HTR-8/SVneo (cell line): ENCODE results near the gene BAD.
"Not testable (repeated sequence)": the region's sequence is repeated elsewhere in the genome, so short reads cannot be mapped to it uniquely, and the experiment has no call there.

Experiments
- DNase-seq: peaks from one replicate; pipeline ENCODE4 v3.0.0; 2011; ENCODE audit warnings: low spot score, mixed read lengths; ENCODE audit not compliant: insufficient read length
- FAIRE-seq: peaks from 2 replicates; lab custom pipeline; 2011; peaks lifted over from hg19 to GRCh38; lab: Jason Lieb, UNC

Gene BAD

DNA sequence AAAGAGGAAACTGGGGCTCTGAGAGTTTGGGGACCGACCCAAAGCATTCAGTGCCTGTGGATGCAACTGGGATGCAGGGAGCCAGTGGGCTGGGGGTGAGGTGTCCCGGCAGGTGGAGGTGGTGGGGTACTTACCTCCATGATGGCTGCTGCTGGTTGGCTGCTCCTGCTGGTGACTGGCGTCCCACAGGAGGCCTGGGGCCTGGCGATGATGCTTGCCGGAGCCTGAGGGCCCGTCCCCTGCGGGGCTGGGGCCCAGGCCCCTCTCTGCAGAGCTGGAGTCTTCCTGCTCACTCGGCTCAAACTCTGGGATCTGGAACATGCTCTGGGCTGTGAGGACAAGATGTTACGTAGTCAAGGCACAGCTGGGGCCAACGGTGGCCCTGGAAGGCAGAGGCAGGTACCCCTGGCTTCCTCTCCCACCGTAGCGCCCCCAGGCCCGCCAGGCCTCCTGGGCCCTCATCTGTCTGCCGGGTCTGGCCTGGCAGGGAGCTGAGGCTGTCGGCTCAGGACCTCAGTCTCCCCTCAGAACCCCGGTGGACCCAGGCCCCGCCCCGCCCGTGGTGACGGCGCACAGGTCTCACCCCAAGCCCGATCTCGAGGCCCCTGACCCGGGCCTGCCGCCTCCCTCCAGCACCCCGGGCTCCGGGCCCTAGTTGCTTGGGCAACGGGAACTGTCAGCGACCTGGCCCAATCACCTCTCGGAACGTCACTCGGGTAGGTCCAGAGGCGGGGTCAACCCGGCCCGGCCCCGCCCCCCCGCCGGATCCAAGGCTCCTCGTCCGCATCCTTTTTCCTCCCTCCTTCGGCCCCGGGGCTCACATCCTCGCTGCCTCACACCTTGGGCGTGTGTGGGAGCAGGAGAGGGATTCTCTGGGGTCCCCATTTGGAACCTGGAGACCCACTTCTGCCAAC lies at the start of gene BAD:
TSS of gene BAD (minus strand) at position 618 of the 914 bp plus-strand sequence. CDS start at position 321, 297 bp downstream.
- DNase-seq (peak; percentile 96), FAIRE-seq (peak; percentile 77)

DNA sequence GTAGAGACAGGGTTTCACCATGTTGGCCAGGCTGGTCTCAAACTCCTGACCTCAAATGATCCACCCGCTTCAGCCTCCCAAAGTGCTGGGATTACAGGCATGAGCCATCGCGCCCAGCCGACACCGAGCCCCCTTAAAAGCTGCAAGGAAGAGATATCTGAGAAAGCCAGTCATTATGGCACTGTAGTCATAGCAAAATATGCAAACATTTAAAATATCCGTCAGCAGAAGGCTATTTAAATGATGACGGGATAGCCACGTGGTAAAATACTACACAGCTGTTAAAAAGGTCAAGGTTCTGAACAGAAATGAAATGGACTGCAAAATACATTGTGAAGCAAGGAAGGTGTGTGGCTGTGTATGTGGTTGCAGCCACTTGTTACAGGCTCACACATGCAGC lies 49.1 kb upstream of the BAD start:
- FAIRE-seq (no peak), DNase-seq (no peak)

DNA sequence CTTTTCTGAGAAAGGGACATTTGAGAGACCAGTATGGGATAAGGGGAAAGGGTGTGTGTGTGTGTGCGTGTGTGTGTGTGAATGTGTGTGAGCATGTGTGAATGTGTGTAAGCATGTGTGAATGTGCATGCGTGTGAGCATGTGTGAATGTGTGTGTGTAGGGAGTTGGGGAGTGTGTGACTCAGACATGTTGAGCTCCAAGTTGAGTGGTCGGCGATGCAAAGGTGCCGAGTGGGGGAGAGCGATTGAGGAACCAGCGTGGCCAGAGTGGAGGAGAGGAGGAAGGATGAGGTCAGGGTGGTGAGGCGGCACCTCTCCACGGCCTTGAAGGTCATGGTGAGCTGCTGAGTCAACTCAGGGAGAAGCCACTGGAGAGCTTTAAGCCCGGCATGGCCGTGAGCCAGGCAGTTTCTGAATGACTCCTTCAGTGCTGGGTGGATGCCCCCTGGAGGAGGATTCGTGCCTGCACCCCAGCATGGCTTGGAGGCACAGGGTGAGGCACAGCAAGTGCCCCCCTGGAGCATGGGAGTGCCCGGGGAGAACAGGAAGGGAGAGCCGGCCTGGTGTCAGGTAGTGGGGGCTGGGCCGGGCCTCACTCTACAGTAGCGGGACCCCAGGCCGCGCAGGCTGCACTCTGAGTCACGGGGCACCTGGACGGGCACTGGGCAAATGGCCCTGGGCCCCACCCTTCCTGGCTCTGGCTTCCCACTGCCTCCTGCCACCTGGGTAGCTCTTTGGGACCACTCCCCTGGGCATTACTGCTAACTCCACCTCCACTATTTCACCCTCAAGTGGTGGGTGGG lies 47.3 kb upstream of the BAD start:
- no peak for FAIRE-seq
- DNase-seq: peak; percentile 75

DNA sequence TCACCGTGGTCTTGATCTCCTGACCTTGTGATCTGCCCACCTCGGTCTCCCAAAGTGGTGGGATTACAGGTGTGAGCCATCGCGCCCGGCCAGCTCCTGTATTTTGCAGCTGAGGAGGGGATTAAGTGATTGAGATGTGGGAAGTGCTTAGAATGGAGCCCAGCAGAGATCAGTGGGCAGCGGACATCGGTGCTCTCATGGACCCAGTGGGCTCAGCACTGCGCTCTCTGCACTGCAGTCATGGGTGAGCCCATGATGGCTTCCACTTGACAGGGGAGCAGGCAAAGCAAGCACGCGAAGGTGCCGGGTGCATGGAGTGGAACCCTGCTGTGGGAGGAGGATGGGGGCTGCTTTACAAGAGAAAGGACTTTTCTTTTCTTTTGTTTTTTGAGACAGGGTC lies 46.4 kb upstream of the BAD start:
- no peak for FAIRE-seq
- DNase-seq: no peak

DNA sequence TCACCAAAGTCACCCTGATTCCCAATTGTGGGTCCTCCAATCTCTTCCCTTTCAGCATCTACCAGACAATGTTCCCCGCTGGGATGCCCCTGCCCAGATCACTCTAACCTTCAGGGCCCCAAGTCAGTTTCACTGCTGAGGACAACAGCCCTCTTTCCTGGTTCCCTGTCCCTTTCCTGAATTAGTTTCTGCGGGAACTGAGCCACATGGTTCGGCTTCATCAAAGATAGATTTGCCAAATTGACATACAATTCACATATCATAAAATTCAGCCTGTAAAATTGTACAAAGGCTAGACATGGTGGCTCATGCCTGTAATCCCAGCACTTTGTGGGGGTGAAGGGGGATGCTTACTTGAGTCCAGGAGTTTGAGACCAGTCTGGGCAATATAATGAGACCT lies 43.5 kb upstream of the BAD start:
- FAIRE-seq (no peak), DNase-seq (no peak)

DNA sequence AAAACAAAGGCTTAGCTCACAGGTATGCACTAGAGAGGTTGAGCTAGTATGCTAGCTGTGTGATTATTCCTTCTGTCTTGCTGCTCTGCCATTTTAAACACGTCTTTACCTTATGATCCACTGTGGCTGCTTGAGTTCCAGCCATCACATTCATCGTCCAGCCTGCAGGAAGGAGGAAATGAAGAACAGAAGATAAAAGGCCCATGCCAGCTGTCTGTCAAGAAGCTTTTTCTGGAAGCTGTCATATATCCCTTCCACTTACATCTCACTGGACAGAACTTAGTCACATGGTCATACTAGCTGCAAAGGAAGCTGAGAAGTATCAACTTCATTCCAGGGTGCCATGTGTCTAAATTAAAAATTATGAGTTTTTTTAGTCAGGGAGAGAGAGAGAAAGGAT lies 42.9 kb upstream of the BAD start:
- FAIRE-seq (no peak), DNase-seq (no peak)

DNA sequence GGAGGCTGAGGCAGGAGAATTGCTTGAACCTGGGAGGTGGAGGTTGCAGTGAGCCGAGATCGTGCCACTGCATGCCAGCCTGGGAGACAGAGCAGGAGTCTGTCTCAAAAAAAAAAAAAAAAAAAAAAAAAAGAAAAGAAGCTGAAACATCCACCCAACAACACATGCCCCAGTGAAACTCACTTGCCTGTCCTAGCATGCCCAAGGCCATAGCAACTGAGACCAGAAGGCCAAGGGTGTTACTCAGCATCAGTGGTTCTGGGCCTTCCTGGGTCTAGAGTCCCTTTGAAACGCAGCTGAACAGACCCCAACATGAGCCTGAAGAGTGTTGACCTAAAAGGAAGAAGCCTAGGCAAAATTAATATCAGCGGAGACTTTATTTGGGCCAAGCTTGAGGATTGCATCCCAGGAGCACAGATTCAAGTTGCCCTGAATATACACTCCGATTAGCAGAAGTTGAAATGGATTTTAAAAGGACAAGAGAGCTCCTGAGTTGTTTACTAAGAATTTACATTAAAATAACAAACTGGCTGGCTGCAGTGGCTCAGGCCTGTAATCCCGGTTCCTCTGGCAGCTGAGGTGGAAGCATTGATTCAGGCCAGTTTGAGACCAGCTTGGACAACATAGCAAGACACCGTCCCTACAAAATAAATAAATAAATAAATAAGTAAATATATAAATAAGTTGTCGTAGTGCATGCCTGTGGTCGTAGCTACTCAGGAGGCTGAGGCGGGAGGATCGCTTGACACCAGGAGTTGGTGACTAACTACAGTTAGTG lies 40.4 kb upstream of the BAD start:
- DNase-seq: no peak
- FAIRE-seq: no peak

DNA sequence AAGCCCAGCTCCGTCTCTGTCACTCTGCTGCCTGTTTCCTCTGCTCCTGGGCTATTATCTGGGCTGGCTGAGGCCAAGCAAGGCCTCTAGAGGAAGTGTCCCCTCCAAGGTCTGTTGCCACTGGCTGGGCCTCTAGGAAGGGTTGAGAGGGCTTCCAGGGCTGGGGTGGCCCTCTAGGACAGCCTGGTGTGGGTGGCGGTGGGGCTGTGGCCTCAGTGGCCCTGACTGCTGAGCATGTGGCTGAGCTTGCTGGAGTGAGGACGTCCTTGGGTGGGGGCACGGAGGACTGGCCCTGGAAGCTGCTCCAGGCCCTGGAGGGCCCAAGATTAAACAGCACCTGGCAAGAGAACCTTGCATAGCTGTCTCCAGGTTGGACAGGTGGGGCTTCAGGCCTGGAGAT lies 39.5 kb upstream of the BAD start:
- not testable (repeated sequence) for FAIRE-seq, DNase-seq

DNA sequence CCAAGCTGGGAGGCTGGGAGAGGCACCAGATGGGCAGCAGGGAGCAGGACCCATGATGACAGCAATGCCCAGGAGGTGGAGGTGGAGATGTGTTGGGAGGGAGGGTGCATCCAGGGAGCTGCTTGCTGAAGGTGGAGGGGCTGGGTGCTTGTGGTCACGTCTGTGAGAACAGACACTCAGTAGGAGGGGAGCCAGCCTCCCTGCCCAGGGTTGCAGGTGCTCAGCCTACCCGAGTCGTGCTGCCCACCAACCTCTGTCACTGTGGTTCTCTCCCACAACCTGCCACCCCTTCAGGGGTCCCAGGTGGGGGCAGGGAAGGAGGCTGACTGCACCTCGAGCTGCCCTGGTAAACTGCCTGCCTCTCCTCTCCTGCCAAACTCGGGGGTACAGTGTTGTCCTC lies 38.9 kb upstream of the BAD start:
- DNase-seq (no peak), FAIRE-seq (no peak)

DNA sequence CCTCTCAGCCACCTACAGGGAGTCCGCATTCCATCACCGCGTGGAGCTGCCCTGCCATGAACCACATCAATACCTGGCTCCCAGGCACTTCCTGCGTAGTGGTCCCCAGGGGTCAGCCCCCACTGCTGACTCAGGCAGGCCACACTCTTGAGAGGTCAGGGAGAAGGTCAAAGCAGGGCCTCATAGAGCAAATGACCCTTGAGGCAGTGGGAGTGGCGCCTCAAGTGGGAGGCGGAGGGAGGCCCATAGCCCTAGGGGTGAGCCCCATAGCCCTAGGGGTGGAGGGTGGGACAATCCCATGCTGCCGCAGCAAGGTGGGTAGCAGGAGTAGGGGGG lies 38.4 kb upstream of the BAD start:
- FAIRE-seq: no peak
- DNase-seq: no peak

DNA sequence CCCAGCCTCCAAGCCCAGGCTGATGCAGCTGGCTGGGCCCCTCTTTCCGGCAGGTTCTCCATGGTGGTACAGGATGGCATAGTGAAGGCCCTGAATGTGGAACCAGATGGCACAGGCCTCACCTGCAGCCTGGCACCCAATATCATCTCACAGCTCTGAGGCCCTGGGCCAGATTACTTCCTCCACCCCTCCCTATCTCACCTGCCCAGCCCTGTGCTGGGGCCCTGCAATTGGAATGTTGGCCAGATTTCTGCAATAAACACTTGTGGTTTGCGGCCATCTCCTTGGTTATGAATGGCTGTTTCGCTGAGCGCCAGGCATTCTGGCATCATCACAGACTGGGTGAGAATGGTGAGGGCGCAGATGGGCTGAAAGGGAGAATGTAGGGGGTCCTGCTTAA lies 37.1 kb upstream of the BAD start:
- FAIRE-seq: no peak

DNA sequence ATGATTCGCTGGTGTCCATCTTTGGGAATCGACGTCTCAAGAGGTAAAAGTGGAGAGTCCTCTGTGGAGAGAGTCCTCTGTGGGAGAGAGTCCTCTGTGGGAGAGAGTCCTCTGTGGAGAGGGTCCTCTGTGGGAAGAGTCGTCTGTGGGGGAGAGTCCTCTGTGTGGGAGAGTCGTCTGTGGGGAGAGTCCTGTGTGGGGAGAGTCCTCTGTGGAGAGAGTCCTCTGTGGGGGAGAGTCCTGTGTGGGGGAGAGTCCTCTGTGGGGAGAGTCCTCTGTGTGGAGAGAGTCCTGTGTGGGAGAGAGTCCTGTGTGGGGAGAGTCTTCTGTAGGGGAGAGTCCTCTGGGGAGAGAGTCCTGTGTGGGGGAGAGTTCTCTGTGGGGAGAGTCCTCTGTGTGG lies 36.6 kb upstream of the BAD start:
- DNase-seq (no peak), FAIRE-seq (no peak)

More for the DNA sequence above, 37.1 kb upstream of the BAD start:
- DNase-seq: no peak

DNA sequence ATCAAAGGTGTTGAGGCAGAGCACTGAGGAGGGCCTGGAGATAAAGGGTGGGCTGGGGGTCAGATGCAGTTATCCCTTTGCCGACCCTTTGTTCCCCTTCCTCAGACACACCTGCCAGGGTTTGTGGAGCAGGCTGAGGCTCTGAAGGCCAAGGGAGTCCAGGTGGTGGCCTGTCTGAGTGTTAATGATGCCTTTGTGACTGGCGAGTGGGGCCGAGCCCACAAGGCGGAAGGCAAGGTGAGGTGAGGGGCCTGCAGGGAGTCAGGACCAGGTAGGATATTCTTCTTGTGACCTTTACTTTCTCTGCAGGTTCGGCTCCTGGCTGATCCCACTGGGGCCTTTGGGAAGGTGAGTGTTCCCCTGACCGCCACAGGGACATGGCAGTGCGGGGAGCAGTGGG lies 36.1 kb upstream of the BAD start:
- DNase-seq (no peak), FAIRE-seq (no peak)

DNA sequence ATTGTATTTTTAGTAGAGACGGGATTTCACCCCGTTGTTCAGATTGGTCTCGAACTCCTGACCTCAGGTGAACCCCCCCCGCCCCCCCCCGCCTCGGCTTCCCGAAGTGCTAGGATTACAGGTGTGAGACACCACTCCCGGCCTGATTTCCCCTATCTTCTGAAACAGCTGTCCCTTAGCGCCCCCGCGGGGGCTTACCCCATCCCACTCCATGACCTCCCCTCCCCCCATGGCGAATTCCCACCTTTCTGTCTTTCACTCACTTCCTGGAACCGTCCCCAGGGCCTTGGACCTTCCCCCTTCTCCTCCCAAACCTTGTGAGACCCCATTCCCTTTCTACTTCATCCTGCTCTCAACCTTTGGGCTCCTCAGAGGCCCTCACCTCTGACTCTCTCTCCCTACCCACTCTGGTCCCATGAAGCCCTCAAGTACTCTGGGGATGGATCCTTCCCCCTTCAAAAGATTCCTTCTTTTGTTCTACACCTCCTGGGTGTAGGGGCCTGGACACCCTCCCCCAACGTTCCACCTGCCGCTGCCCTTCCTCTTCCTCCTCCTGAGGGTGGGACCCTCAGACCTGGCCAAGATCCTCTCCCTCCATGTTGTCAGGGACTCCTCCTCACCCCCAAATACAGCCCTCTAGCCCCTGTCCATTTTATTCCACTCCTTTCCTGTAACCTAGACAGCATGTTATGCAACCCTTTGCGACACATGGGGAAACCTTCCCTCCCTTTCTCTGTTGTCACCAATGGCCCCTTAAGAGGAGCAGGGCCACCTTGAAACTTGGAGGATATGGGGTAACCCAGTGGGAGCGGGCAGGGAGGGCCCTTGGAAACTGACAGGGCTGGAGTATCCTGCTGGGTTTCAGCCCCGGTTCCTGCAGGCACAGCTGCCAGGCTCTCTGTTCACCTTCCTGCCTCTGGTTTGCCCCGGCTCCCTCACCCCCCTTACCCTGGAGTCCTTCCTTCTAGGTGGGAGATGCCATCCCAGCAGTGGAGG lies 34.6 kb upstream of the BAD start:
- DNase-seq (no peak), FAIRE-seq (no peak)

DNA sequence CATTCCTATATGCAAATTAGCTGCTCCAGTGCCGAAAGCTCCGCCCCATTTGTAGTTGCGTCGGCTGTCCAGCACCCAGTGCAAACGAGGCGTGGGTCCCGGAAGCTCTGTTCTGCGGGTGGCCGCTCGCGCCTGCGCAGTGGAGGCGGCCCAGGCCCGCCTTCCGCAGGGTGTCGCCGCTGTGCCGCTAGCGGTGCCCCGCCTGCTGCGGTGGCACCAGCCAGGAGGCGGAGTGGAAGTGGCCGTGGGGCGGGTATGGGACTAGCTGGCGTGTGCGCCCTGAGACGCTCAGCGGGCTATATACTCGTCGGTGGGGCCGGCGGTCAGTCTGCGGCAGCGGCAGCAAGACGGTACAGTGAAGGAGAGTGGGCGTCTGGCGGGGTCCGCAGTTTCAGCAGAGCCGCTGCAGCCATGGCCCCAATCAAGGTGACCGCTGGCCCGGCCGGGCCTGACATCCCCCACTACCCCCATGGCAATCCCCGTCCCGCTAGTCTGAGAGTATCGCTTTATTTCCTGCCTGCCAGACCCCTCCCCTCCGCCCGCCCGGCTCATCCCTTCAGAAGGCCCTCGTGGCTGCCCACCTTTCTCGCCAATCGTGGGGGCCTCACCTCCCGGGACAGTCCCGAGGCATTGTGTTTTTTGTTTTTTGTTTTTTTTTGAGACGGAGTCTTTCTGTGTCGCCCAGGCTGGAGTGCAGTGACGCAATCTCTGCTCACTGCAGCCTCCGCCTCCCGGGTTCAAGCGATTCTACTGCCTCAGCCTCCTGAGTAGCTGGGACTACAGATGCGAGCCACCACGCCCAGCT lies 33.7 kb upstream of the BAD start, which contains the start of gene PRDX5:
TSS of gene PRDX5 (plus strand) at position 161 of the 805 bp plus-strand sequence. CDS start at position 256, 95 bp downstream.
- DNase-seq: peak; percentile 93
- peak; percentile 96 for FAIRE-seq

DNA sequence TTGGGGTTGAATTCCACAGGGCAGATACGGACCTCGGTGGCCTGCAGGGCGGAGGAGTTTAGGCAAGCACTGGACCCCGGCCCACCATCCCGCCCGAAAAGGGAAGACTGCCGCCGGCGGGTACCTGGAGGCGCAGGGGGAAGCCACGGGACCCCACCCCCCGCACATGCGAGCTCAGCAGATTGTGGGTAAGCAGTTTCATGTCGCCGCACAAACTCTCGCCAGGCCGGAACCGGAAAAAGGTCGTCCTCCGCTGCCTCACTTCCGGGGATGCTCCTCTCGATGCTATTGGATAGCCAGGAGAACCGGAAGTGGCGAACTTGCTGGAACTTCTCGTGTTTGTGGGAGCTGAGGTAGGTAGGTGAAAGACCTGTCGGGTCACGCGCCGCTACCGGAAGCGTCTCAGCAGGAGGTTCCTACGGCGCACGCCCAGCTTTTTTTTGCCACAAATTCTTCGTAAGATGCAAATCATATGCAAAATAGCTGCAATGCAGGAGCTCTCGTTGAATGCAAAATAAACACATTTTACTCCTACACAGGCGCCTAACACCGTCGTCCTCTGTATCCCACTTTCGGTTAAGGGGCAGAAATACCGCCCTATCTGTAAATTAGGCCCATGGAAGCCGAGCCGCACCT lies 33.0 kb upstream of the BAD start, which contains the start of gene TRMT112:
TSS of gene TRMT112 (minus strand) at position 235 of the 636 bp plus-strand sequence. CDS start at position 202, 33 bp downstream.
- FAIRE-seq (peak; percentile 72), DNase-seq (peak; percentile 94)

DNA sequence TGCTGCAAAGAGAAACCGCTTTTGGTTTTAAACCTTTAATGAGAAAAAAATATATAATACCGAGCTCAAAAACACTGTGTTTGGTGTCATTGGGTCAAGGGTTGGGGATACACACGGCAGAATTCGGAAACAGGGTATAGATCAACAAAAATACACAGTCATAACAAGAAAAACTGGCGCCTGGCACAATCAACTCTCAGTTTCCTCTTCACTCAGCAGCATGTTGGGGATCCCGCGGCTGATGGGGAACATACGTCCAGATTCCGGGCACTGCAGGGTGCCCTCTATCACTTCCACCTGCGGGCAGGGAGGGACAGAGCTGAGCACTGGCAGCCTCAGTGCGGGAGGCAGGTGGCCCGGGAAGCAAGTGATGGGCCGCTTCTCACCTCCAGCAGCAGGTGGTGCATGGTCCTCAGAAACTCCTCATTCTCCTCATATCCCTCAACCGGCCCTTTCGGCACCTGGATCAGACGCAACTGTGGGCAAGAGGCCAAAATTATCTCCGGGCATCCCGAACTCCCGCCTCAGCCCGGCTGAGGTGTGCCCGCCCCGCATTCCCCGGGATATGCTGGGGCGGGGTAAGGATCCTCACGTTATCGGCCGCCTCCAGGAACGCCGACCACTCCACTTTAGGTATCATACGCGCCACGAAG lies 32.3 kb upstream of the BAD start:
- FAIRE-seq (no peak), DNase-seq (no peak)
